ENCODE measurements around the gene NCAPD2.
"Not testable (repeated sequence)": the region's sequence is repeated elsewhere in the genome, so short reads cannot be mapped to it uniquely, and the experiment has no call there.

NCAPD2 gene

DNA sequence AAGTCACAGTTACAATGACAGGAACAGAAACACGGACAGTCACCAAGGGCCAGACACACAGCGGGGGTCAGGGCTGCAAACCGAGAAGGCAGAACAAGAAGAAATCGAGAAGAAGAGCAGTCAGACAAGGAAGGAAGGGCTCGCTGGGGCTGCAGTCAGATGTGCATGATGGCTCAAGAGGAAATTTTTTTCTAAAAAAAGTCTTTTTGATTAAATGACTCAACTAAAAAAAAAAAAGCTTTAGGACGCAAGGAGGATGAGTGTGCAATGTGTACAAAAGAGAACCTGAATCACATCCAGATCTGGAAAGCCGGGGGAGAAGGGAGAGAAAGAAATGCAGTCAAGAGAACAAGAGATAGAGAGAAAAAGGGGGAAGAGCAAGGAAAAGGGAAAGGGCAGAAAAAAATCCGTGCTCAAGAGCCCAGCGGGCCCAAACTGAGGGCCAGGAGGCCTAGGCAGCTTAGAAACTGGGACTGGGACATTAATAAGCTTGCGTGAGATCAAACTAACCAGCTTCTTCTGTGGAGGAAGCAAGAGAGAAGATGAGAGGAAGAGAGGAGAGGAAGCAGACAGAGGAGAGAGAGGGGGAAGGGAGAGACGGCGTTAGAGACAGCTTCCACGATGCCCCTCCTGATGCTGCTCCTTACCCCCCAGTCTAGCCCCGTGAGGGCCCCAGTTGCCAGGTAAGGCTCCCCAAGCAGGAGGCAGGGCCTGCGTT is 55.2 kb downstream of the NCAPD2 start:
- DNase-seq (ENCODE audit: low read depth) = no peak

DNA sequence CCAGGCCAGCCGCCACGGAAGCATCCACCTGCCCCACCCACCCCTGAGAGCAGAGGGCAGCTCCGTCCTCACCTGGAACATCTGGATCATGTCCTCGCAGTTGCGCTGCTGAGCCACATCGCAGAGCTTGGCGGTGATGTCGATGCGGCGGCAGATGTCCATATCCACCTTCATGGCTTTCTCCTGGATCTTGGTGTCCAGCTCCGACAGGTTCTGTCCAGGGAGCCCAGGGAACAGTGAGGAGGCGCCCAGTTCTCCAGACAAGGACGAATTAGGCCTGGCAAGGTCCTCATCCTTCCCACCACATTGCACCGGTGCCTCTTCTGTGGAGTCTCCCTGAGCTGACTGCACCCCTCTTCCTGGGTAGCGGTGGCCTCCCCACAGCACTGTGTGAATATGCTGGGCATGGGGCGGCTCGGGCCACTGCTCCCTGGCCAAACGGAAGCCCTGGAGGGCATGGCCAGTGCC is 55.8 kb downstream of the NCAPD2 start:
- no peak for DNase-seq (ENCODE audit: low read depth)

DNA sequence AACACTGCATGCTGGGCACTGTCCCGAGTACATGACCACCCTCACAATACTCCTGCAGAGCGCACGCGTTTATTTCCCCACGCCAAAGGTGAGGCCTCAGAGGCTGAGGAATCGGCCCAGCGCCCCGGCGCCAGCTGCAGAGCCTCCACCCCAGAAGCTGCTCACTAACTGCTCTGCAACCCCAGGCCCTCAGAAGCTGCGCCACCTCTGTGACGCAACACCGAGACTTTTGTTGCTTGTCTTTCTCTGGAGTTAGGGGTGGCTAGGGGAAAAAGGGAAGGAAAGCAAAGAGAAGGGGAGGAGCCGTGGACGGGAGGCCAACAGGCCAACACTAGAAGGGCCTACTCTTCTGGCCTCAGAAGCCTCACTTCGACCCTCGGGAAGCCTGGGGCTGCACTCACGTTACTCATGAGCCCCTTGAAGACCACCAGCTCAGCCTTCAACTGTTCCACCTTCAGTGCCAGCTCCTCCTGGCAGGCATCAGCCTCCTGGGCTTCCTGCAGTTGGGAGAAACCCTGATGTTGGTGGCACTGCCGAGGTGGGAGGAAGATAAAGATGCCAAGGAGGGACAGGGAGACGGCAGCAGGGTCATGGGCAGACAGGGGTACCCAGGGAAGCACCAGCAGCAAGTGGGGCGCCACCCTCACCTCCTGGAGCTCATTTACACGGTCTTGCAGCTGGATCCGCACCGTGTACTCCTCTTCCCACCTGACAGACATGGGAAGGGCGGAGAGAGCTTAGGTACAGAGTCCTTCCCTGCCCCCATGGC is 56.6 kb downstream of the NCAPD2 start:
- no peak for DNase-seq (ENCODE audit: low read depth)

DNA sequence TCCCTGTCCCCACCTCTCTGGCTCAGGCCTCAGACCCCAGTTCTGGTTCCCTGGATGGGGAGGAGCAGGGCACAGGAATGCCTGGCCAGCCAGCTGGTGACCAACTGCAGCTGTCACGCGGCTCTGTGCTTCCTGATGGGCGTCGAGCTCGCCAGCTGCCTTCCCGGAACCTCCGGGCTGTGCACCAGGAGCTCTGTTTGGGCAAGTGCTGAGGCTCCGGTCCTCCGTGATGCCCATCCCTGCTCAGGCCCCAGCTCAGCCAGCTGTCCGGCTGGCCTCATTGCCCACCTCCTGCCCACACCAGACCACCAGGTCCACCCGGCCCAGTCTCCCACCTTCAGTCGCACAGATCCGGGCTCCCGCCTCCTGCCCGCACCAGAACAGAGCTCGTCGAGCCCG is 57.2 kb downstream of the NCAPD2 start:
- no peak for DNase-seq (ENCODE audit: low read depth)

DNA sequence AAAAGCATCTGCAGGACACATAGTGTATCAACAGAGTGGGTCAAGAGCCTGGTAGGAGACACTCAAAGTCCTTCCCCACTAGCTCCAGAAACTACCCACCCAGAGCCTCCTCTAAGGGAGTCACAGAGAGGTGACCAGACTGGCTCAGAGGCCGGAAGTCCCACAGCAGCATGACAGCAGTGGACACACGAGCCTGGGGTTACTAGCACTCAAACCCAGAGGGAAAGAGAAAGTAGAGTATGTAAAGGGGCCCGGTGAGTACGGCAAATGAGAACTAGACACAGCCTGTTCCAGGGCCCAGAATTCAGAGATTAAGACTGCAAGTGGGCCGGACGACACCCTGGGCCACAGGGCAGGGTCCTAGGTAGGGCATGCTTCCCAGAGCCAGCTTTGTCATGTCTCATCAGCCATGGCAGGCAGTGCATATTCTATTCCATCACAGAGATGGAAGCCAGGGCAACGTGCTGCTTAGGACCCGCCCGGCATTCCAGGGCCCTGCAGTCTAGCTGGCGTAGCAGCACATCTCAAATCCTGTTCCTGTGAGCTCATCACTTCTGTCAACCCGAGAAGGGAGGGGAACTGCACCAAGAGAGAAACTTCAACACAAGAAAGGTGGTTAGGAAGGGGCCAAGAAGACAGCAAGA is 57.7 kb downstream of the NCAPD2 start:
- DNase-seq (ENCODE audit: low read depth) = no peak

DNA sequence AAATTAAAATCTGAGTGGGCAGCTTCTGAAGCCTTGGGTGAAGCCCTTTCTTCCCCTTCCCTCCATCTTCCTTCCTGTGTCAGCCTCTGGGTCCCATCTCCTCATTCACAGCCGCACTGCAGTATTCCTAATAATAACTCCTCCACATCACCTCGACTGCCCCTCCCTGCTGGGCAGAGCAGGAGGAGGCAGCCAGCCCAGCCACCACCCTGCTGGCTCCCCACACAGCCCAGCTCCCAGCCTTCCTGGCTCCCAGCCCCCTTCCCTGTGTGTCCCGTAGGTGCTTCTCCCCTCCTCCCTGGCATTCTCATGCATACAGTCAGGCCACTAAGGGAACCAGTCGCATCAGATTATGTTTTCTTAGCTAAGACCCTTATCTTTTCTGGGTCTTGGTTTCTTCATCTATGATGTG is 58.2 kb downstream of the NCAPD2 start:
- no peak for DNase-seq (ENCODE audit: low read depth)

DNA sequence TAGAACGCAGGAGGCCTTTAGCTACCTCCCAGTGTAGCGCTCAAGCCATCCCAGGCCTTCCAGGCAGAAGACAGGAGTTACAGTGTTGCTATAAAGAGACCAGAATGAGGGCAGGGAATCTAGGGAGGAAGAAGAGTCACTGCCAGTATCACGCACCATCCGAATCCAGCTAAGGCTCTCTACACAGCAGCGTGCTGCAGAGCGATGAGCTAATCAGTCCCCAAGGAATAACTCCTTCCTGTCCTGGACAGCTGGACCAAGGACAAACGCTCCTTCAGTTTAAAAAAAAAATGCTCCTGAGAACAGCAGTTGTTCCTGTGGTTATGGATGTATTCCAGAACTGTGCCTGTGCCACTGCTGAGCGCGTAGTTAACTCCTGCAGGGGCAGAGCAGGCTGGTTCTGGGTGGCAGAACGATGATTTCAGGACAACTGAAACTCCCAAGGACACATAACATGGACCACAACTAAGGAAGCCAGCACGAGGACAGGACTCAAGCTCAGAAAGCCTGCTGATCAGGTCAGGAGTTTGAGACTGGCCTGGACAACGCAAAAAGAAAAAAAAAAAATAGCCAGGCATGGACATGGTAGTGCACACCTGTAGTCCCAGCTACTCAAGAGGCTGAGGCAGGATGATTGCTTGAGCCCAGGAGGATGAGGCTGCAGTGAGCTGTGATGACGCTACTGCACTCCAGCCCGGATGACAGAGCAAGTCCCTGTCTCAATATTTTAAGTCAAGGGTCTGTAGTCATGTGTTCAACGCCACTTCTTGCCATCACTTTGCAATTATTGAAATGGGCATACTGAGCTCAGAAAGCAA is 59.4 kb downstream of the NCAPD2 start:
- DNase-seq (ENCODE audit: low read depth) = no peak

DNA sequence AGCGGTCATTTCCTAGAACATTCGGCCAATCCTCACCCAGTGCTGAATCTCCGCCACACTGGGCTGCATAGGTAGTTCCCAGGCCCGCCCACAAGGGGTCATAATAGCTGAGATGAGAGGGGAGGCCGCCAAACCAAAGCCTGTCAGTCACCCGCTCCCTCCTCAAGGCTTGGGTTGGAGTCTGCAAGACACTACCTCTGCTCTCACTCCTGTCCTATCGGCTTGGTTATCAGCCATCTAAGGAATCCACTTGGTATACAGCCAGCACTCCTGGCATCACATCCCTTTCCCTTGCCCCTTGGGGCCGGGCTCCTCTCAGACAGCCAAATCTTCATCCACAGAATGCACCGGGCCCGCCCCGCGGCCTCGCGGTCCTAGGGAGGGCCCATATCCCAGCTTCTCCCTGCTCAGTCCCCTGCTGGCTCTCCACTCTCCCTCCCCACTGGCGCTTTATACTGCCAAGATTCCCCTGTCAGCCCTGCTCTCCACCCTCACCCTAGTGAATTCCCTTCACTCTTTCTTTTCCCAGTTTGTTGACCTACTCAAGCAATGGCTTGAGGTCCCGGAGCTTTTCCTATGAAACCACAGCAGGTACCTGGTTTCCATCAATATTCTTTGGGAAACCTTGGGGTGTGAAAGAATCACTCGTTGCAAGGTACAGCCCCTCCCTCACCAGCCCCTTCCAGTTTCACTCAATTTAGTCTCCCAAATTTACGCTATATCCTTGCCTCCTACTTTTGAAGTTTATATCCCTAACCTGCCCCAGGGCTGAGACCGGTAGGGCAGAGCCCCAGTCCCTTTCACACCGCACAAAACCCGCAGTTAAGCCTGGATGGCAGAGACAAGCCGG is 60.5 kb downstream of the NCAPD2 start:
- DNase-seq (ENCODE audit: low read depth) = peak; percentile 67

DNA sequence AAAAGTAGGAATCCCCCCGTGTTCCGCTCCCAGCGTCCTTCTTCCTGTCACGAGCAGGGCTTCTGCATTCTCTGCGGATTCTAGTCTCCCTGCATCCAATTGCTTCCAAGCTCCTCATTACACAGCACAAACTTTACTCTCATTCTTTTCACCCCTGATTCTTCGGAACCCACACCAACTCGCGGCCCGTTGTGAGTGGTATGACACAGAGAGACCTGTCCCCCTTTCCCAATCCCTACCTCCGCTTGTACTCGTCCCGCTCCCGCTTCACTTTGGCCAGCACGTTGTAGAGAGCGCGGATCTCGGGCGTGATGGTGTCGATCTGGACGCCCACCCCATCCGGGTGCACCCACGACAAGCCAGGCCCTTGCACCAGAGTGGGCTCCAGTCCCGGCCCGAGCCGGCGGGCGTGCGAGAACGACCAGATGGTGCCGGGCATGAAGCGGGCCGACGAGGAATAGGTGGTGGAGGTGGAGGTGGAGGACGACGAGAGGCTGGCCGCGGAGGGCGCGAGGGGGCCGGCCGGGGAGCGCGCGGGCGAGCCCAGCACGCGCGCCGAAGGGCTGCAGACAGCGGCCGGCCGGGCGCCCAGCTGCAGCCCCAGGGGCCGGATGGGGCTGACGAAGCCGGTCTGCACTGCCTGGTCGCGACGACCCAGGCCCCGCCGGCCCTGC is 61.3 kb downstream of the NCAPD2 start:
- DNase-seq (ENCODE audit: low read depth) = no peak

DNA sequence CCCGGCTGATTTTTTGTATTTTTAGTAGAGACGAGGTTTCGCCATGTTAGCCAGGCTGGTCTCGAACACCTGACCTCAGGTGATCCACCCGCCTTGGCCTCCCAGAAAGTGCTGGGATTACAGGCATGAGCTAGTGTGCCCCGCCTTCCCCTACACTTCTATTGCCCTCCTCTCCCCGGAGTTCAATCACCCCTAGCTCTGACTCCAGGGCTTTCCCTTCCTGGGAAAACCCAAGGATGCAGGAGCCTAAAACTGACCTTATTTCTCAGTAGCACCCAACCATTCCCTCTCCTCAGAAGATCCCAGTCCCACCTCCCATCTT is 62.6 kb downstream of the NCAPD2 start:
- not testable (repeated sequence) for DNase-seq (ENCODE audit: low read depth)

DNA sequence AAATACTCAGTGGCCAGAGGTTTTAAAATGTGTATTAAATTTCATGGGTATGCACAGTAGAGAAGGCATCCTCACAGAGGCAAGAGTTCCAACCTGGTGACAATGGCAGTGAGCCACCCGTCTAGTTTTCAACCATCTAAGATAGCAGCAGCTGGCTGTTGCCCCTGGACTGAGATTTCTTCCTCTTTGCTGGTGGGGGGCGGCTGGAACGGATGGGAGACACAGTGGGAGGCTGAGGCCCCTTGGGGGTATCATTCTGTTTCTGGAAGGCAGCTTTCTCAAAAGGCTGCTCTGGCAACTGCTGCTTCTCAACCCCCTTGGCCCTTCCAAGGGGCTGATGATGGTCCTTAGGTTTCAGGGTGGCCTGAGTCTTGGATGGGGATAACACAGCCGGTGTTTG is 63.0 kb downstream of the NCAPD2 start:
- no peak for DNase-seq (ENCODE audit: low read depth)

DNA sequence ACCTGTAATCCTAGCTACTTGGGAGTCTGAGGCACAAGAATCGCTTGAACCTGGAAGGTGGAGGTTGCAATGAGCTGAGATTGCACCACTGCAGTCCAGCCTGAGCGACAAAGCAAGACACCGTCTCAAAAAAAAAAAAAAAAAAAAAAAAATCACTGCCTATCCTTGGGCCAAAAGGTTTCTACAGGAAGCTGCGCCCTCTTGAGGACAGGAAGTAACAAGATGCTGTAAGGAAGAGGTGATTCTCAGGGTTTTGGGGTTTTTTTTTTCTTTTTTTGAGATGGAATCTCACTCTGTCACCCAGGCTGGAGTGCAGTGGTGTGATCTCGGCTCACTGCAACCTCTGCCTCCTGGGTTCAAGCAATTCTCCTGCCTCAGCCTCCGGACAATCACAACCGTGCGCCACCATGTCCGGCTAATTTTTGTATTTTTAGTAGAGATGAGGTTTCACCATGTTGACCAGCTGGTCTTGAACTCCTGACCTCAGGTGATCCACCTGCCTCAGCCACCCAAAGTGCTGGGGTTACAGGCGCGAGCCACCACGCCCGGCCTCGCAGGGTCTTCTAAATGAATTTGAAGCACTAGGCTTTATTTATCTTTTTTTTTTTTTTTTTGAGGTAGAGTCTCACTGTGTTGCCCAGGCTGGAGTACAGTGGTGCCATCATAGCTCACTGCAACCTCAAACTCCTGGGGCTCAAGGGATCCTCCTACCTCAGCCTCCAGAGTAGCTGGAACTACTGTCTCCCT is 64.3 kb downstream of the NCAPD2 start:
- not testable (repeated sequence) for DNase-seq (ENCODE audit: low read depth)

DNA sequence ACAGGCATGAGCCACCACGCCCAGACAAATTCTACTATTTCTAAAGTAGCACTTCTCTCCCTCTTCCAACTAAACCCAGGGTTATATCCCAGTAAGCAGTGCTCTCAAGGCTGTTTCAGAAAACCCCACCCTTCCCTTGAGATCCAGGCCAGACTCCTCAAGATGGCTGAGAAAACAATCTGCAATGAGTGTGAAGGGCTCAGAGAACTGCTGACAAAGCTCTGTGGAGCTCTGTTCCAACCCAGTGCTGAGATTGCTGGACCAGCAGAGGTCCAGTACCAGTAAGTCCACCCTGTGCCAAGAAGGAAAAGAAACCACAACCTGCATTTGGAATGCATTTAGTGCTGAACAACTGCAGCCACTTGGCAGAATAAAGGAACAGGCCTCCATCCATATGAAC is 65.6 kb downstream of the NCAPD2 start:
- no peak for DNase-seq (ENCODE audit: low read depth)

DNA sequence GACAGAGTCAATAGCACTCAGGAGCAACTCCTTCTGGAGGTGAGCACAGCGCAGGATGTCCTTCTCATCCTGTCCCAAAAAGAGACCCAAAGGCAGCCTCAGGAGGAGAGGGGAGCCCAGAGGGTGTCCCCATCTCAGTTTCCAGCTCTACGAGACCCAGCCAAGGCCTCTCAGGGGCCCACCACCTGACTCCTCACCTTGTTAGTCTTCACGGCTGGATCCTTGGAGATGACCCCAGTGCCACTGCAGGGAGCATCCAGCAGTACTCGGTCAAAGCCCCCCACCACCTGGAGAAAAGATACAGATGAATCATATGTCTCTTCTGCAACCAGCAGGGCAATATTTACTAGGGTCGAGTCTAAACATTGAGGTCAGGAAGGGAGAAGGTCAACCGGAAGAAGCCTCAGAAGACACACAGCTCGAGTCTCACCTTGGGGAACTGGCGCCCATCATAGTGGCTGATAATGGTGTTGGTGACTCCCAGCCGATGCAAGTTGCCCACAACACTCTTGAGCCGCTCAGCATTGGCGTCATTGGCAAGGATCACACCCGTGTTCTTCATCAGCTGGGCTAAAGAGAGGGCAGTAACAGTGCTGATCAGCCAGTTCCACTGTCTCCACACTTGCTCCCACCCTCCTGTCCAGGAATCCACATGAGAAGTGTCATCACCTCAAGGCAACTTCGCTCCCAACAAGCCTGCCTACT is 66.8 kb downstream of the NCAPD2 start:
- DNase-seq (ENCODE audit: low read depth) = no peak

DNA sequence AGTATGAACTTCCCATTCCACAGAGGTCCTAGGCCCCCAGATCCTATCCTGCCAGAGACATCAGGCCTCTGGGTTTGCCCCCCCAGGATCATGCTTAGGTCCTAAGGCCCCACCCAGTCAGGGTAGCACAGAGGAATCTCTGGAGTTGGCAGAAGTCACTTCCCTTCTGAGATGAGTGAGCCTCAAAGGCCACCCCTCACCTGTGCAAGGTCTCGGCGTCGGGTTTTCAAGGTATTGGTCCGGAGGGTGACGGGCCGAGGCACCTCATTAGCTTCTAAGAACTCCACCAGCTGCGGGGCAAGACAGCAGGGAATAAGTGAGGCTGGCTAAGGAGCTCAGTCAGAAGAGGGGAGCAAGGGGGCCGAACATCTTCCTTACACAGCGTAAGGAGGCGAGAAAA is 69.0 kb downstream of the NCAPD2 start:
- DNase-seq (ENCODE audit: low read depth) = no peak

DNA sequence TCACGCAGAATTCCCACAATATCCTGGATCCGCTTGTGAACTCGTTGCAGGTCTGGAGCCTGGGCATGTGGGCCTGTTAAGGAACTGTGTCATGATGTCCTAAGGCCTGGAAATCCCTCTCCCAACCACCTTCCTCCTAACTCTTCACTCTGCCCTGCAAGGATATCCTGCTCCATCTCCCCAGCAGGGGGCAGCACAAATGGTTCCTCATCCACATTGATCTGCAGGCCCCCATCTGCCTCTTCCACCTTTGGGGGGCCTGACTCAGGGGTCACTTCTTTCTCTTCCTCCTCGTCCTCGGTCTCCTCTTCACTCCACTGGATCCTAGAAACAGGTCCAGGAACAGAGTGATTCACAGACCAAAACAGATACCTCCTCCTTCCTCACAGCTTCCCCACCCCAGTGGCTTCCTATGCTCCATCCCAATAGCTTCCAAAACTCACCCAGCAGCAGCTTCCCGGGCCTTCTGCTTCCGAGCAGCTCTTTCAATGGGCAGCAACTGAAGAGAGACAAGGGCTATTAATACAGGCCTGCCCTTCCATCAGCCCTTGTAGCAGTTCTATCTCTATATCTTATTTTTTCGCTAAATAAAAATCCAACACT is 69.6 kb downstream of the NCAPD2 start:
- DNase-seq (ENCODE audit: low read depth) = peak; percentile 57

DNA sequence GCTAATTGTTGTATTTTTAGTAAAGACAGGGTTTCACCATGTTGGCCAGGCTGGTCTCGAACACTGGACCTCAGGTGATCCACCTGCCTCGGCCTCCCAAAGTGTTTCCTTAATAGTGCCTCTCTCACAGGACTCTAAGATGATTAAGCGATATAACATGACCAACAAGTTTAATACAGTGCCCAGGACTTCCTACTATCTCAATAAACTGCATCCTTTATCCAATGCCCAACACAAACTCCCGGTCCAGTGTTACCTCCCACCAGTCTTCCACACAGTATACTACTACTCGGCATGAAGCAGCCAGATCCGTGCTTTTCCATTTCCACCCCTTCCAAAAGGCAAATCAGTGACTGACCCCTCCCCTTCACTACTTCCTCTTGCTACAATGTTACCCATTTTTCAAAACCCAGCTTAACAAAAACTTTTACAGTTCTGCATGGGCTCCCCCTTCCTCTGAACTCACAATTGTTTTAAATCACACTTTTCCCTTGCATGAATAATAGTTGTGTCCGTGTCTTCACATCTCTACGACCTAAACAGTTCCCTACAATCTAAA is 73.3 kb downstream of the NCAPD2 start:
- no peak for DNase-seq (ENCODE audit: low read depth)

DNA sequence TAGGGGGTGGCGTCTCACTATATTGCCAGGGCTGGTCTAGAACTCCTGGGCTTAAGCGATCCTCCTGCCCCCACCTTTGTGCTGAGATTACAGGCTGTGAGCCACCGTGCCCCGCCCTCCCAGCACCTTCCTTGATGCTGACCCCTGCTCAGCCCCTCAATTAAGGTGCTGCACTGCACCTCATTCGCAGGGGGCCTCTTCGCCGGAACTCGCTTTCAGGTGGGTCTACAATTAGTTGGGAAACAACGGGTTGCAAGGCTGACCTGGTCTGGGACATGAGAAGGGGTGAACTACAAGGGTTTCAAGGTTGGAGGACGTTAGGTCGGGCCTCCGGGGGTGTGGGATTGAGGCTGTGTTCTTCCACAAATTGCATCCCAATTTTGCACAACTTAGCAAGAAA is 75.4 kb downstream of the NCAPD2 start:
- no peak for DNase-seq (ENCODE audit: low read depth)

DNA sequence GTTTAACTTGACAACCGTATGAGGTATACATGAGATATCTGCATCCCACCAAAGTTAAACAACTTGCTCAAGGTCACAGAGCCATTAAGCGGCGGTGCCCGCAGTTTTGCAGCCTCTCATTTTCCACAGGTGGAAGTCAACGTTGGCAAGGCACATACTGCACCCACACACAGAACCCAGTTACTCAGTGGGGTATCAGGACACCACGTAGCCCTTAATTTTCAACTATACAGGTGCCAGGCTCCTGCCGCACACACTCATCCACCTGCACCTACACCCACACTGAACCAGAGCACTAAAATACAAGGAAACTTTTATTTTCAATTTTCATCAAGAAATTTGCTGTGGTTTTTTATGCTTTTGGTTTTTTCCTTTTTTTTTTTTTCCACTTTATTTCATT is 75.9 kb downstream of the NCAPD2 start:
- DNase-seq (ENCODE audit: low read depth) = no peak
